ENCODE results near the gene WDFY1.
"Not testable (repeated sequence)": the region's sequence is repeated elsewhere in the genome, so short reads cannot be mapped to it uniquely, and the experiment has no call there.

WDFY1 gene

GRCh38 chr2:223896833-223897311 lies 48.3 kb downstream of the WDFY1 start:
- no peak for DNase-seq (ENCODE audit: low read depth)

GRCh38 chr2:223894968-223895367 lies 50.2 kb downstream of the WDFY1 start:
- no peak for DNase-seq (ENCODE audit: low read depth)

- no peak for DNase-seq (ENCODE audit: low read depth)
Observed at GRCh38 chr2:223894009-223894408, 51.1 kb downstream of the WDFY1 start.

GRCh38 chr2:223890721-223891120 lies 54.4 kb downstream of the WDFY1 start:
- no peak for DNase-seq (ENCODE audit: low read depth)

GRCh38 chr2:223889229-223889628 lies 55.9 kb downstream of the WDFY1 start:
- DNase-seq (ENCODE audit: low read depth) = no peak

- no peak for DNase-seq (ENCODE audit: low read depth)
Observed at GRCh38 chr2:223888251-223888650, 56.9 kb downstream of the WDFY1 start.

GRCh38 chr2:223887127-223887526 lies 58.0 kb downstream of the WDFY1 start:
- DNase-seq (ENCODE audit: low read depth) = no peak

GRCh38 chr2:223886726-223887125 lies 58.4 kb downstream of the WDFY1 start:
- no peak for DNase-seq (ENCODE audit: low read depth)

- DNase-seq (ENCODE audit: low read depth) = no peak
Observed at GRCh38 chr2:223884399-223884798, 60.7 kb downstream of the WDFY1 start.

- DNase-seq (ENCODE audit: low read depth) = no peak
Observed at GRCh38 chr2:223882715-223883114, 62.4 kb downstream of the WDFY1 start.

GRCh38 chr2:223880796-223881195 lies 64.3 kb downstream of the WDFY1 start:
- DNase-seq (ENCODE audit: low read depth) = no peak

GRCh38 chr2:223877721-223878410 lies 67.3 kb downstream of the WDFY1 start:
- DNase-seq (ENCODE audit: low read depth) = no peak

- DNase-seq (ENCODE audit: low read depth) = no peak
Observed at GRCh38 chr2:223873672-223874071, 71.5 kb downstream of the WDFY1 start.

GRCh38 chr2:223872772-223873171 lies 72.4 kb downstream of the WDFY1 start:
- DNase-seq (ENCODE audit: low read depth) = not testable (repeated sequence)

GRCh38 chr2:223871661-223872060 lies 73.5 kb downstream of the WDFY1 start:
- not testable (repeated sequence) for DNase-seq (ENCODE audit: low read depth)

GRCh38 chr2:223870840-223871611 lies 74.1 kb downstream of the WDFY1 start:
- no peak for DNase-seq (ENCODE audit: low read depth)

GRCh38 chr2:223868005-223868404 lies 77.1 kb downstream of the WDFY1 start:
- DNase-seq (ENCODE audit: low read depth) = no peak

- DNase-seq (ENCODE audit: low read depth) = no peak
Observed at GRCh38 chr2:223865907-223866508, 79.1 kb downstream of the WDFY1 start.

GRCh38 chr2:223865124-223865523 lies 80.0 kb downstream of the WDFY1 start:
- DNase-seq (ENCODE audit: low read depth) = no peak

- no peak for DNase-seq (ENCODE audit: low read depth)
Observed at GRCh38 chr2:223863491-223863890, 81.6 kb downstream of the WDFY1 start.

GRCh38 chr2:223860809-223861738 lies 84.1 kb downstream of the WDFY1 start:
- peak; percentile 57 for DNase-seq (ENCODE audit: low read depth)

- DNase-seq (ENCODE audit: low read depth) = no peak
Observed at GRCh38 chr2:223859070-223859469, 86.1 kb downstream of the WDFY1 start.
